ENCODE measurements around the gene FRMD3.

- TF ChIP-seq, protein P1, sequence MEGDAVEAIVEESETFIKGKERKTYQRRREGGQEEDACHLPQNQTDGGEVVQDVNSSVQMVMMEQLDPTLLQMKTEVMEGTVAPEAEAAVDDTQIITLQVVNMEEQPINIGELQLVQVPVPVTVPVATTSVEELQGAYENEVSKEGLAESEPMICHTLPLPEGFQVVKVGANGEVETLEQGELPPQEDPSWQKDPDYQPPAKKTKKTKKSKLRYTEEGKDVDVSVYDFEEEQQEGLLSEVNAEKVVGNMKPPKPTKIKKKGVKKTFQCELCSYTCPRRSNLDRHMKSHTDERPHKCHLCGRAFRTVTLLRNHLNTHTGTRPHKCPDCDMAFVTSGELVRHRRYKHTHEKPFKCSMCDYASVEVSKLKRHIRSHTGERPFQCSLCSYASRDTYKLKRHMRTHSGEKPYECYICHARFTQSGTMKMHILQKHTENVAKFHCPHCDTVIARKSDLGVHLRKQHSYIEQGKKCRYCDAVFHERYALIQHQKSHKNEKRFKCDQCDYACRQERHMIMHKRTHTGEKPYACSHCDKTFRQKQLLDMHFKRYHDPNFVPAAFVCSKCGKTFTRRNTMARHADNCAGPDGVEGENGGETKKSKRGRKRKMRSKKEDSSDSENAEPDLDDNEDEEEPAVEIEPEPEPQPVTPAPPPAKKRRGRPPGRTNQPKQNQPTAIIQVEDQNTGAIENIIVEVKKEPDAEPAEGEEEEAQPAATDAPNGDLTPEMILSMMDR (conservative IDR thresholded peaks at IDR 0.05 in 1 of 2, IDR thresholded peaks at IDR 0.05 in 1 of 2; ENCODE audit: low read depth in 1 of 2, low read length in 2 of 2): no peak
- TF ChIP-seq EZH2 (IDR thresholded peaks at IDR 0.05; ENCODE audit: low read length, missing control alignments): no peak
These were observed 257.9 kb downstream of the FRMD3 start for GRCh38 chr9:83280268-83280667.

Data from fibroblast of lung (primary cell).